HG03159 (cell line): ENCODE data around the gene TAS2R10.
A peak's percentile ranks its signal among the peaks of the same experiment; 100 is the strongest.
"Not testable (repeated sequence)": the region's sequence is repeated elsewhere in the genome, so short reads cannot be mapped to it uniquely, and the experiment has no call there.

ENCODE experiments used
- ATAC-seq: cut with Tn5 transposase; IDR thresholded peaks from one replicate; pipeline ENCODE4 v1.9.1; 2021; ENCODE audit warnings: mild to moderate bottlenecking, moderate library complexity; ENCODE audit not compliant: unreplicated experiment

The TAS2R10 gene

GRCh38 chr12:10826258-10826657, at the start of gene TAS2R10:
Gene TAS2R10 (minus strand): TSS chr12:10826358. CDS start chr12:10826269, 89 bp downstream.
- no peak for ATAC-seq

- no peak for ATAC-seq
These were observed 47.2 kb upstream of the TAS2R10 start for GRCh38 chr12:10873378-10873777.

- no peak for ATAC-seq
These were observed 41.2 kb upstream of the TAS2R10 start for GRCh38 chr12:10867381-10867780.

- ATAC-seq, result no peak
These were observed 37.5 kb upstream of the TAS2R10 start for GRCh38 chr12:10863512-10864218.

GRCh38 chr12:10861366-10861765, 35.2 kb upstream of the TAS2R10 start:
- no peak for ATAC-seq

- ATAC-seq, result no peak
These were observed 29.6 kb upstream of the TAS2R10 start for GRCh38 chr12:10855807-10856206.

GRCh38 chr12:10853776-10854175, 27.6 kb upstream of the TAS2R10 start:
- no peak for ATAC-seq

GRCh38 chr12:10851243-10851858, 25.2 kb upstream of the TAS2R10 start:
- ATAC-seq, result no peak

- ATAC-seq, result peak; percentile 48
These were observed 23.3 kb upstream of the TAS2R10 start, which contains the start of gene PRR4 for GRCh38 chr12:10849425-10849878. Gene PRR4 (minus strand): TSS chr12:10849475. CDS start chr12:10849437, 38 bp downstream.

- ATAC-seq, result no peak
These were observed 21.6 kb upstream of the TAS2R10 start for GRCh38 chr12:10847744-10848143.

GRCh38 chr12:10842862-10843261, 16.7 kb upstream of the TAS2R10 start:
- no peak for ATAC-seq

- no peak for ATAC-seq
These were observed 12.3 kb upstream of the TAS2R10 start for GRCh38 chr12:10838461-10838860.

- no peak for ATAC-seq
These were observed 3.8 kb upstream of the TAS2R10 start for GRCh38 chr12:10829994-10830393.

GRCh38 chr12:10824957-10825356, 1.2 kb downstream of the TAS2R10 start:
- no peak for ATAC-seq

- no peak for ATAC-seq
These were observed 14.1 kb downstream of the TAS2R10 start for GRCh38 chr12:10811883-10812536.

- no peak for ATAC-seq
These were observed 16.1 kb downstream of the TAS2R10 start, which contains the start of gene TAS2R9 for GRCh38 chr12:10810068-10810467. Gene TAS2R9 (minus strand): TSS chr12:10810168. CDS start chr12:10810075, 93 bp downstream.

- no peak for ATAC-seq
These were observed 19.0 kb downstream of the TAS2R10 start, which contains the start of gene TAS2R8 for GRCh38 chr12:10807186-10807585. Gene TAS2R8 (minus strand): TSS chr12:10807286. CDS start chr12:10806980, 306 bp downstream.

- no peak for ATAC-seq
These were observed 23.6 kb downstream of the TAS2R10 start, which contains the start of gene TAS2R7 for GRCh38 chr12:10802587-10802986. Gene TAS2R7 (minus strand): TSS chr12:10802627. CDS start chr12:10802570, 57 bp downstream.

GRCh38 chr12:10801741-10802140, 24.4 kb downstream of the TAS2R10 start:
- no peak for ATAC-seq

GRCh38 chr12:10794222-10794621, 31.9 kb downstream of the TAS2R10 start:
- ATAC-seq, result no peak

- not testable (repeated sequence) for ATAC-seq
These were observed 34.4 kb downstream of the TAS2R10 start for GRCh38 chr12:10791769-10792168.
